ENCODE measurements around the gene COL15A1. TPM values are rescaled to one million over a fixed set of nuclear protein-coding genes. Genes with fewer than 3 reads are reported as not detected.

COL15A1 gene
- total and polyA plus RNA-seq, 2 of the 13 experiments (the other 11 are each of a cell fraction or from before 2014, with no cell fraction given), result not detected

- H3K79me2 ChIP-seq (ENCODE audit: insufficient read depth, low read length), result no peaks in the 10 kb centered on the region
- no peak overlapping the region for H3K27ac ChIP-seq (ENCODE audit: extremely low read length, insufficient read depth, low read length)
- 0 out of 5 replicates have a peak, but pooled peaks cover 0 to under 1% of the 10 kb centered on the region in 2 experiments for H3K27me3 ChIP-seq (ENCODE audit: control insufficient read depth in 1 of 2, insufficient read depth in 2 of 2, low read length in 2 of 2)
- POLR2A ChIA-PET, result no interaction called here
- no peaks in the 10 kb centered on the region for H3K4me1 ChIP-seq (ENCODE audit: insufficient read depth, low read length)
- TF ChIP-seq ZSCAN20 (CRISPR knock-in tag; IDR thresholded peaks at IDR 0.05; ENCODE audit: borderline replicate concordance), result no peak
- no peak for TF ChIP-seq ZBTB39 (CRISPR knock-in tag; IDR thresholded peaks at IDR 0.05)
- no peak for TF ChIP-seq CERS6 (CRISPR knock-in tag; IDR thresholded peaks at IDR 0.05)
- no peak for TF ChIP-seq MAX (IDR thresholded peaks at IDR 0.05)
- no peak for TF ChIP-seq ZNF792 (CRISPR knock-in tag; IDR thresholded peaks at IDR 0.05)
- peak; percentile 50 for TF ChIP-seq HNRNPK (IDR thresholded peaks at IDR 0.05; ENCODE audit: low read depth, low read length, poor library complexity, severe bottlenecking)
- no peak for TF ChIP-seq MED13 (CRISPR knock-in tag; IDR thresholded peaks at IDR 0.05)
- TF ChIP-seq NRL (CRISPR knock-in tag; IDR thresholded peaks at IDR 0.05; ENCODE audit: borderline replicate concordance), result no peak
- DNase-seq (ENCODE audit: low spot score), result no peak
- no peak overlapping the region for H3K4me2 ChIP-seq (ENCODE audit: low read depth, low read length)
- H3K36me3 ChIP-seq (replicated peaks in 1 of 2; ENCODE audit: control insufficient read depth in 1 of 2, insufficient read depth in 2 of 2, low read length in 2 of 2), result no peaks in the 10 kb centered on the region
- no peak overlapping the region for H2AFZ ChIP-seq (ENCODE audit: low read length)
- 4% methylated on average over 1 of the region's 1 CpG for WGBS (ENCODE audit: low lambda C conversion rate)
- no peak overlapping the region for H3K9ac ChIP-seq (ENCODE audit: insufficient read depth, low read depth, low read length)
- BruUV-seq (replicated peaks), result no TSS peak
- in situ Hi-C loops (cut with HindIII; ENCODE audit: extremely low pct_ligation_motif_present, low pct_unique_long_range_greater_than_20kb) (no loop called here), intact Hi-C loops (cut with micrococcal nuclease; ENCODE audit: unreplicated experiment) (no loop called here)
- H4K20me1 ChIP-seq (ENCODE audit: insufficient read depth, low read length), result no peaks in the 10 kb centered on the region
- no peak for ATAC-seq
- FAIRE-seq, result no peak
- H3K9me3 ChIP-seq (ENCODE audit: low read length), result no peaks in the 10 kb centered on the region
- CTCF ChIA-PET (ENCODE audit: low intra/inter-chr PET ratio, low total read pairs), result no interaction called here
- H3K4me3 ChIP-seq (replicated peaks in 1 of 3; ENCODE audit: insufficient read depth in 1 of 3, low read depth in 2 of 3, low read length in 3 of 3), result no peak overlapping the region
Observed at GRCh38 chr9:98950262-98950661, 6.6 kb downstream of the COL15A1 start.
